Hypothalamus (tissue), 51 donors: Measurements from ENCODE around the gene CLIP2.

Experiments used
- DNase-seq, 51 donors: peaks; one replicate each; lab custom pipeline; 2025; lab: John Stamatoyannopoulos, UW

CLIP2 gene

GRCh38 chr7:74269757-74270277 lies 19.4 kb upstream of the CLIP2 start:
- DNase-seq, result peak in 30 of 51 donors; percentile 10 to 74 (median 44)

GRCh38 chr7:74271742-74272141 lies 17.5 kb upstream of the CLIP2 start:
- DNase-seq, result no peak

DNA sequence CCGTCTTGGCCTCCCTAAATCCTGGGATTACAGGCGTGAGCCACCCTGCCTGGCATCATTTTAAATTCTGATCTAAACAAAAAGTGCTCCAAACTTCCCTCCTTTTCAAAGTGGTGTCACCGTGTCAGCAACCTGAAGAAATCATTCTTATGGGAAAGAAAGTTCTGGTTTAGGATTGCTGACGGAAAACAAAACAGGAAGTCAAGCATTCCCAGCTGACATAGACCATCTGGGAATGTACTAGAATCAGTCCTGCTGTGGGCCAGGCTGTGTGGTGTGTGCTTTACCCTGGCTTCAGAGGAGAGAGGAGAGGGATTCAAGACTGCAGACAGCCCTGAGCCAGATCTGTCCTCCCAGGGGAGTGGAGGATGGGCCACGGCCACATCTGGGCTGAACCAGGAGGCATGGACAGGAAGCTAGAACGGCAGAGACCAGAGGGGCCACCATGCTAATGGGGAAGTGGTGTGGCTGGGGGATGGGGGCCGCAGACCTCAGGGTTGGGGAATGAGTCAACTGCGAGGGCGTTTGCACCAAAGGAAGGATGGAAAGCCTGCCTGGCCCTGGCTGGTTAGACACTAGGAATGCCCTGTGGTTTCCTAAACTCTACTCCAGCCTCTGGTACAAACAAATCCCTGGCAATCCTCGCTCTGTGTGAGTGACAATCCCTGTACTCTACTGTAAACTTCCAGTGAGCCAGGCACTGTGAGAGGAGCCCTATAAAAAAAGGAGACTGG lies 16.7 kb upstream of the CLIP2 start:
- DNase-seq, result peak in 37 of 51 donors; percentile 9 to 55 (median 29)

GRCh38 chr7:74275401-74275881 lies 13.8 kb upstream of the CLIP2 start:
- peak in 1 of 51 donors; percentile 8 for DNase-seq

GRCh38 chr7:74277636-74278035 lies 11.6 kb upstream of the CLIP2 start:
- DNase-seq, result no peak

- DNase-seq, result no peak
These were observed 8.2 kb upstream of the CLIP2 start for GRCh38 chr7:74280985-74281384.

- DNase-seq, result peak in 5 of 51 donors; percentile 24 to 46 (median 36)
These were observed 6.3 kb upstream of the CLIP2 start for GRCh38 chr7:74282748-74283459.

- peak in 18 of 51 donors; percentile 7 to 64 (median 30) for DNase-seq
These were observed 5.3 kb upstream of the CLIP2 start for GRCh38 chr7:74283858-74284447.

GRCh38 chr7:74284781-74285259 lies 4.4 kb upstream of the CLIP2 start:
- no peak for DNase-seq

- DNase-seq, result no peak
These were observed 3.1 kb upstream of the CLIP2 start for GRCh38 chr7:74286131-74286530.

DNA sequence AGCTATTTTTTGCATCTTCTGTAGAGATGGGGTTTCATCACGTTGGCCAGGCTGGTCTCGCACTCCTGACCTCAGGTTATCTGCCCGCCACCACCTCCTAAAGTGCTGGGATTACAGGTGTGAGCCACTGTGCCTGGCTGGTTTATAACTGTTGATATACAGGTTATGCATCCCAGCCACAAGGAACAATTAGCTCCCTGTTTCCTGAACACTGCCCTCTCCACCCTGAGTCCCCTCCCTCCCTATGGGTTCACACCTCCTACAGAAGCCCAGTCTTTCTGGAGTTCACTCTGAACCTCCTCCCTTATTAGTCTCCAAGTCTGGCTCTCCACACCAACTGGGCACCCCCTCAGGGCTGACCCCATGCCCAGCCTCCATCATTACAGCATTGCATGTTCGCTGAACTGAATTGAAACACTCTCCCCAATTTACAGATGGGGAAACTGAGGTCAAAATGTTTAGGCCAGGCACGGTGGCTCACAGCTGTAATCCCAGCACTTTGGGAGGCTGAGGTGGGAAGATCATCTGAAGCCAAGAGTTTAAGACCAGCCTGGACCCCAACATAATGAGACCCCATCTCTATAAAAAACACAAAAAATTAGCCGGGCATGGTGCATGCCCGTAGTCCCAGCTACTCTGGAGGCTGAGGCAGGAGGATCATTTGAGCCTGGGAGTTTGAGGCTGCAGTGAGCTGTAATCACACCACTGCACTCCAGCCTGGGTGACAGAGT lies 1.7 kb upstream of the CLIP2 start:
- DNase-seq, result no peak

DNA sequence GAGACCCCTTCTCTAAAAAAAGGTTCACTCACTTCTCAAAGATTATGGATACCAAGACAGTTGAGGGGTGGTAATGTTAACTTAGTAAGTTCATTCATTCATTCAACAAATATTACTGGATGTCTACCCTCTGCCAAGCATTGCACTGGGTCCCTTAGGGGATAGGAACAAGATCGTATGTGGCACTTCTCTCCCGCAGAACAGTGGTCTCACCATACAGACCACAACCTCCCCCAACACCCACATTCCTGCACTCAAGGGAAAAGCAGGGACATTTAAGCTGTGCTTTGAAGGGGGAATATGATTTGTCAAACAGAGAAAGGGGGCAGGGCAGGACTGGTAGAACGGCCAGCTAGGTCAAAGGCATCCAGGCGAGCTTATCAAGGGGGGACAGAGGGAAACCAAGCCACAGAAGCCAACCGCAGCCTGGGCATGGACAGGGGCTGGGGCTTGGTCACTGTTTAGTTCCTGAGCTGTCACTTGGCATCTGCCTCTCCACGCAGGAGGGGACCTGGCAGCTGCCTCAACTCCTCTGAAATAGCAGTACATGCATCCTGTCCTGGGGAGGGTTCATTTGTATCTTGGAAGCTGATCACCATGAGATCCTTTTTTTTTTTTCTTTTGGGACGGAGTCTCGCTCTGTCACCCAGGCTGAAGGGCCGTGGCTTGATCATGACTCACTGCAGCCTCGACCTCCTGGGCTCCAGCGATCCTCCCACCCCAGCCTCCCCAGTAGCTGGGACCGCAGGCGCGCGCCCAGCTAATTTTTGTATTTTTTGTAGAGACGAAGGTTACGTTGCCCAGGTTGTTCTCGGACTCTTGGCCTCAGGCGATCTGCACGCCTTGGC lies 949 bp upstream of the CLIP2 start:
- peak in 5 of 51 donors; percentile 17 to 31 (median 24) for DNase-seq

DNA sequence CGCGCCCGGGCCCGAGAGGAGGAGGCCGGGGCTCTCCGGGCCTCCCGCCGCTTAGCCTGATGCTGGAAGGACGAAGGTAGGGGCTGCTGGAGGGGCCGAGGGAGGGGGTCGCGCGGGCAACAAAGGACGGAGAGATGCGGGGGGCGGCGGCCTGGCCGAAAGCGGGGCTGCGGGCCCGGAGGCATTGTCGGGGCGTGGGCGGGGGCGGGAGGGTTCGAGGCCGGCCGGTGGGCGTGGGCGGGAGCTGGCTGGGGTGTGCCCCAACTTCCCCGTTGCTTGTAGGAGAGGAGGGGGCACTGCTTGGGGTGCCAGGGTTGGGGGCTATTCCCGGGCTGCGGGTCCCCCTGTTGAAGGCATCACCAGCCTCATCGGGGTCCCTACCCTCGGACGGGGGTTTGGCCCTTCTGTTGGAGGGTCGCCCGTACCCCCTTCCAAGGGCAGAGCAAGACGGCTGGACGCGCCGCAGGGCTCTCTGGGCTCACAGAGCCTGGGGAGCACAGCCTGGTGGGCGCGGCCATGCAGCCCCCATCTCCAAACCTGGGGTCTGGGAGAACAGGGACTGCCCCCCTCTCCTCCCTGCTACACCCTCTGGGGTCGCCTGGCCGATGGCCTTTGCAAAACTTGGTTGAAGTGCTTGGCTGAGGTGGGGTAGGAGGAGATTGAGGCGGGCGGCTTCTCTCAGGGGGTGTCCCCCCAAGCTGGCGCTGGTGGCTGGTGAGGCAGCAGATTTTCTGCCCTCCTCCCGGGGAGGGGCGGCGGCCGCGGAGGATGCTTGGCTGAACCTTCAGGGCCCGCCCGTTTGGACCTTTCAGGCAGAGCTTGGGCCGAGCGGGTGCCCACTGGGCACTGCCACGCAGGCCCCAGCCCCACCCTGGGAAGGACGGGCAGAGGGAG lies 699 bp downstream of the CLIP2 start:
- peak in 46 of 51 donors; percentile 17 to 84 (median 42) for DNase-seq

- peak in 13 of 51 donors; percentile 31 to 60 (median 48) for DNase-seq
These were observed 1.3 kb downstream of the CLIP2 start for GRCh38 chr7:74290553-74290950.

- DNase-seq, result peak in 1 of 51 donors; percentile 23
These were observed 1.8 kb downstream of the CLIP2 start for GRCh38 chr7:74290981-74291441.

GRCh38 chr7:74291535-74291934 lies 2.3 kb downstream of the CLIP2 start:
- no peak for DNase-seq

DNA sequence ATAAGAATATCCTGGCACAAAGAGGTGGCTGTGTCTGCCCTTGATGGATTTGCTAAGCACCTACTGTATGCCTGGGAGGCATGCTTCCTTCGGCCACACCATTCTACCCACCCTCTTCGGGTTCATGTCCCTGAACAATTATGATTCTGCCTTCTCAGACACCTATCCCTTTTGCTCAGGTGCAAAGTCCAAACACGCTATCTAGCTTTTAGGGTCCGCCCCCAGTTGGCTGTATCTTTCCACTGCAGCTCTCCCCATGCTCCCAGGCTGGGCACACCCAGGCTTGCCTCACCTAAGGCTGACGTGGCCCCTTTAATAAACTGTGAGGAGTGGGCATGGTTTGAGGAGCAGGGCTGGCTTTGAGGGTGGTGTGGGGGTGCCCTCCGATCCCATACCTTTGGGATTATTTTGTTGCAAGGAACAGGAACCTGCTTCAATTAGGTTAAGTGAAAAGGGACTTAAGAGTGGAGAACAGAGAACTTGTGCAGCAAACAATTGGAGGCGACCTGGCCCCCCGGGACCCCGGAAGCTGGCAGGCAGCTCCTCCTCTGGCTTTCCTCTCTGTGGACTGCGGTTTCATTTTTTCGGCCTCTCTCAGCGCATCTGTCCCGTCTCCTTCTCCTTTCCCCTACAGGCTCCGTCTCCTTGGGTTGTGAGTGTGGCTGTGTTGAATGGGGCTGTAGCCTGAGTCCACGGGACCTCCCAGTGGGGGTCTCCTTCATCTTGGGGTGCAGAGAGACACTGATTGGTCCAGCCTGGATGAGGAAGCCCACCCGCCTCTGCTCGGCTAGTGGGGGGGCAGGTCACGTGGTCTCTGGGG lies 3.8 kb downstream of the CLIP2 start:
- peak in 7 of 51 donors; percentile 9 to 35 (median 20) for DNase-seq
